Stimulated activated CD4-positive, alpha-beta T cell treated with anti-CD3 and anti-CD28 coated beads, TNF-alpha, amount 100 ng/mL, for 48 hours (primary cell): ENCODE data around the gene NDUFS2.
A peak's percentile ranks its signal among the peaks of the same experiment; 100 is the strongest.

Experiments used
- DNase-seq, 3 donors: peaks; one replicate each; pipeline ENCODE4 v3.0.0-alpha.2; 2020; ENCODE audit warnings: low read depth in 3 of 3

Gene NDUFS2

DNA sequence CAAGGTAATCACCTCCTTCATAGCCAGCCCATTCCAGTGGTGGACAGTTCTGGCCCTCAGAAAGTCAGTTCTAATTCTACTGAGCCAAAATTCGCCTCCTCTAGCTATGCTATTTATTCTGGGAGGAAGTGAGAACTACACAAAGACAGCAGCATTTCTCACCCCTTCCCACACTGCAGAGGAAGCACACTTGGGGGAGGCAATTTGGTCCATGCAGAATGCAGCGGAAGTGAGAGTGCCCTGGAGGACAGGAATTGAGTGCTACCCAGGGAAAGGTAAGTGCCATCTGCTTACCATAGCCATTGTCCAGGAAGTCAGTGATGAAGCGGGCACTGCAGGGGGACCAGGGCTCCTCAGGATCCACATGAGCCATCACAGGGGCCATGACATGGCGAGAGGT, 7.0 kb upstream of the NDUFS2 start:
- no peak for DNase-seq

GRCh38 chr1:161196111-161196510, 6.1 kb upstream of the NDUFS2 start:
- no peak for DNase-seq

GRCh38 chr1:161196521-161197451, 5.4 kb upstream of the NDUFS2 start:
- DNase-seq = no peak

DNA sequence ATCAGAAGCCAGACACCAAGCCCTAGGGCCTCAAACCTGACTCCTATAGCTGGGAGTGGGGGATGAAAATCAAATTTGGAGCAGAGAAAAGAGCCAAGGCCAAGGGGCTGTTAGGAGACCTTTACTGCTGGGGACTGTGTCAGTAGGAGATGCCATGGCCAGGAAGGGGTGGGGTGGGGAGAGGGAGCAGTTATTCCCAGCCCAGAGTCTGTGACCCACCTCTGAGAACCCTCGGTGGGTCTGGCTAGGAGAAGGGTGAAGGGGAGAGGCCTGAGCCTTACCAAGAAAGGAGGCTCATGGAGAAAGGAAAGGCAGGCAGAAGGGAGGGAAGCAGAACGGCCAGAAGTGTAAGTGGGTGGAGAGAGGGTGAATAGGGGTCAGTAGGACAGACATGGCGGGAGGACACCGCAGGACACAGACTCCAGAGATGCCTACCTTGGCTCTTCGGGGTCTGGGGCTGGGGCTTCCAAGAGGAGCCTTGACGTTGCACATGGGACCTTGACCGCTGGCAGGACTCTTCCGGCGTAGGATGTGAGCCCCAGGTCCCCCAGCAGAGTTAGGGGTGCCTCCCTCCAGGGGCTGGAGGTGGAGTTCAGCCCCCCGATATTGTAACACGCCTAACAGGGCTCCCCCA, 4.5 kb upstream of the NDUFS2 start:
- DNase-seq = no peak

GRCh38 chr1:161198194-161198896, 3.8 kb upstream of the NDUFS2 start:
- no peak for DNase-seq

- no peak for DNase-seq
Measured at GRCh38 chr1:161198897-161199431, 3.2 kb upstream of the NDUFS2 start, which contains the start of gene ADAMTS4. Gene ADAMTS4, minus strand, starts transcription at chr1:161199054. Its CDS starts 427 bp downstream, at chr1:161198627.

GRCh38 chr1:161199506-161200139, 2.5 kb upstream of the NDUFS2 start:
- no peak for DNase-seq

DNA sequence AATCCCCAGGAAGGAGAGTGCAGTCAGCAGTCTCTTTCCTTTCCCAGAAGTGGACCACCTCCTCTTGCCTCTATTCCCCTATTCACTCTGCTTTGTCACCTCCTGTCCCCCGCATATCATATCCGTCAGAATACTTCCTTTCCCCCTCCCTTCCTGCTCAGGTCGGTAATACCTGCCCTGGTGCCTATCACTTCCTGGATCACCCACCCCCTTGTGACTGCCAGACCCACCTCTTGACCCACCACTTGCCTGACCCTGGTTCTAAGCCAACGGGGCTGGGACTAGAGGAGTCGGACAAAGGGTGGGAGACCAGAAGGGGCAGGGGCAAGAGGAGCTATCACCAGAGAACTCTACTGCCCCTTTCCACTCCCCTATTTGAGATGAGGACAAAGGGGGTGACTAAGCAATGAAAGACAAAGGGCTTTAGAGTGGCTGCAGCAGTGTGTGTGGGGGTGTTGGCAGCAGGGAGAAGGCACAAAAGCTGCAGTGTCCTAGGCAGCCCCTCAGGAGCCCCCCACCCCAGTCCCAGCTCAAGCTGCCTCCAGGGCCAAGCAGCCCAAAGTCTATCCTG, 1.7 kb upstream of the NDUFS2 start:
- no peak for DNase-seq

- no peak for DNase-seq
Measured at GRCh38 chr1:161200992-161201835, 953 bp upstream of the NDUFS2 start.

DNA sequence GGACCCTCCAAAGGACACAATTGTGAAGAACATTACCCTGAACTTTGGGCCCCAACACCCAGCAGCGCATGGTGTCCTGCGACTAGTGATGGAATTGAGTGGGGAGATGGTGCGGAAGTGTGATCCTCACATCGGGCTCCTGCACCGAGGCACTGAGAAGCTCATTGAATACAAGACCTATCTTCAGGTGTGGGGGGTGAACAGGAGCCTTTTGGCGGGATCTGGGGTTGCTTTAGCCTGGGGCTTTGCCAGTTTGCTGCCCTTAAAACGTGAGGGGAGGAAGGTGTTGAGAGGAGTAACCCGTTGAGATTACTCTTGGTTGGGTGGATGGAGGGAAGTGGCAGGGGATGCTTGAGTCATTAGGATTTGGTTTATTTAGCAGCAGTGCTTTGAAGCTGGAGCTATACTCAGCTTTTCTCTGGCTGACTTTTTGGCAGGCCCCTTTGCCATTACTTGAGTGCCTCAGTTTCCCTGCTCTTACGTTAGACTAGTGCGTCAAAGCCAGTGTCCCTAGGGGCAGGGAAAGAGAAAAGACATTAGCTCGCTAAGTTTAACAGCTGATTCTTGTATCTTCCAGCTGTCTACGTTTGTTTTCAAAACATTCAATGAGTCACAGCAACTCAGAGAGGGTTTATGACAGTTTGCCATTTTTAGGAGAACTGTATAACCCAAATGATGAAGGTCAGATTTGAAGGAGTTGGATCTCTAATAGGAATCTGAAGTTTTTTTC, 4.4 kb downstream of the NDUFS2 start:
- no peak for DNase-seq

GRCh38 chr1:161207173-161207572, 5.0 kb downstream of the NDUFS2 start:
- DNase-seq = no peak

DNA sequence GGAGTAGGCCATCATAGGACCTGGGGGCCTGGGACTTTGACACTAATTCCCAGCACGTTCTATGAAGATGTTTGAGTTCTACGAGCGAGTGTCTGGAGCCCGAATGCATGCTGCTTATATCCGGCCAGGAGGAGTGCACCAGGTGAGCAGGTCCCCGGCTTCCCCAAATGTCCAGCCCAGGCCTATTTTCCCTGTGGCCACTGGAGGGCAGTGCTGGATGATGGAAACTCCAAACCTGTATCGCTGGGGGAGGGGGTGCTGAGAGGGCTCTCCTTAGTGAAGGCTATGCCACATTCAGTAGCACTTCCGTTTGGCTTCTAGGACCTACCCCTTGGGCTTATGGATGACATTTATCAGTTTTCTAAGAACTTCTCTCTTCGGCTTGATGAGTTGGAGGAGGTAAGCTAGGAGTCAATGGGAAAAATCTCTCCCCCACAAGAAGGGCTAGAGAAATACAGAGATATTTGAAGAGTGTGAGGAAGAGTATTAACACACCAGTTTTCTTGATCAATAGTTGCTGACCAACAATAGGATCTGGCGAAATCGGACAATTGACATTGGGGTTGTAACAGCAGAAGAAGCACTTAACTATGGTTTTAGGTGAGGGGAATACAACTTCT, 7.7 kb downstream of the NDUFS2 start:
- DNase-seq = peak; percentile 50 to 71 (median 59)

DNA sequence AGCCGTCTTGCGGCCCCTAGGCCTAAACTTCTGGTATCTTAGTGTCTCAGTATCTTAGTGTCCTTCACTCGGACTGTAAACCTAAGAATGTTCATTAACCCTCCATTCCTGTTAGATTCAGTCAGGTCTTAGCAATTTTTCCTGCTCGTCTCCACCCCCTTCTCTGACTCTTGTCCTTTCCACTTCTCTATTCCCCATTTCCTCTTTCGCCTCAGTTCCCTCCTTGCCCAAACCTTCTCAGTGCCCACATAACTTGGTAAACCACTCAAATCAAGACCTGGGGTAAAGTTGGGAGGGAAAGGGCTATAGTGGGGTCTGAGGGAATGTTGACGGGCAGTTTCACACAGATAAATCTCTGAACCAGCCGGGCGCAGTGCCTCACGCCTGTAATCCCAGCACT, 12.2 kb downstream of the NDUFS2 start:
- no peak for DNase-seq

GRCh38 chr1:161215076-161215475, 12.9 kb downstream of the NDUFS2 start, which contains the start of gene FCER1G:
Gene FCER1G, plus strand, starts transcription at chr1:161215295. Its CDS starts 27 bp downstream, at chr1:161215322.
- no peak for DNase-seq

DNA sequence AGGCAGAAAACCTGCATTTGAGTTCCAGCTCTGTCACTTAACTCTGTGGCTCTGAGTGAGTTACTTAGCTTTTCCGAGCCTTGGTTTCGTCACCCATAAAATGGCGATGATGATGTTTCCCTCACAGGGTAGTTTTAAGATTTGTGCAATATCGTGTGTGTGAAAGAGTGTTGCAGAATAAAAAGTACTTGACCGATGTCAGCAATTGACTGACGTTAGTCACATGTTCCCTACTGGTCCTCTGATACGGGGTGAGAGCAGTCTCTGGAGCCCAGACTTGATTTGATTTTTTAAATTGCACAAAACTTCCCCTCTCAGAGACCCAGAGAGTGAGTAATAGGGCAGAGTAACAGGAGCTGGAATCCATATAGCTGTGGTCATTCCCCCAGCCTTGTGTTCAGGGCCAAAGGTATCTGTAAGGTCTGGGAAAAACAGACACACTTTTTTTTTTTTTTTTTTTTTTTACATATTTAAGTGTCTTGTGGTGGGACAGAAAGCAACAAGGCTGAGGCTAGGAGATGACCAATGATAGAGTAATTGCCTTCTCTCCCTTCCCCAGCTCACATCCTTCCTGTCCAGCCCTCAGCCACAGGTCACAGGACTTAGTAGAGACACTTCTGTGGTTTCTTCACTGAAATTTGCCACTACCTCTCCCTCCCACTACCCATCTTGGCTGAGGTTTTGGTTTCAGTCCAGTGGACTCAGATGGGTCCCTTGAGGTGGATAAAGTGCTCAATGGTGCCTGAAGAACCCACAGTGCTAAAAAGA, 15.0 kb downstream of the NDUFS2 start:
- DNase-seq = no peak

DNA sequence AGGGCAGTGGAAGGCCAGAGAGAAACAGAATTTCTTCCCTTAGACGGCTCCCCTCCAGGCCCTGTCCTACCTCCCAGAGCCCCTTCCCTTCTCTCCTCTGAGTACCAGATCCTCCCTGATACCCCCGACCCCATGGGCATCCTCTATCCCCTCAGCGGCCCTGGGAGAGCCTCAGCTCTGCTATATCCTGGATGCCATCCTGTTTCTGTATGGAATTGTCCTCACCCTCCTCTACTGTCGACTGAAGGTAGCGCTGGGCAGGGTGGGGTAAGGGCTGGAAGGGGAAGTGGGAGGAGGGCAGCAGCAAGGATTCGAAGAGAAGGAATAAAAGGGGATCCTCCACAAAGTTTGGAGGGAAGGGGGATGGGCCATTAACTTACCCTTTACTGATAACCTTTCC, 15.7 kb downstream of the NDUFS2 start:
- no peak for DNase-seq

DNA sequence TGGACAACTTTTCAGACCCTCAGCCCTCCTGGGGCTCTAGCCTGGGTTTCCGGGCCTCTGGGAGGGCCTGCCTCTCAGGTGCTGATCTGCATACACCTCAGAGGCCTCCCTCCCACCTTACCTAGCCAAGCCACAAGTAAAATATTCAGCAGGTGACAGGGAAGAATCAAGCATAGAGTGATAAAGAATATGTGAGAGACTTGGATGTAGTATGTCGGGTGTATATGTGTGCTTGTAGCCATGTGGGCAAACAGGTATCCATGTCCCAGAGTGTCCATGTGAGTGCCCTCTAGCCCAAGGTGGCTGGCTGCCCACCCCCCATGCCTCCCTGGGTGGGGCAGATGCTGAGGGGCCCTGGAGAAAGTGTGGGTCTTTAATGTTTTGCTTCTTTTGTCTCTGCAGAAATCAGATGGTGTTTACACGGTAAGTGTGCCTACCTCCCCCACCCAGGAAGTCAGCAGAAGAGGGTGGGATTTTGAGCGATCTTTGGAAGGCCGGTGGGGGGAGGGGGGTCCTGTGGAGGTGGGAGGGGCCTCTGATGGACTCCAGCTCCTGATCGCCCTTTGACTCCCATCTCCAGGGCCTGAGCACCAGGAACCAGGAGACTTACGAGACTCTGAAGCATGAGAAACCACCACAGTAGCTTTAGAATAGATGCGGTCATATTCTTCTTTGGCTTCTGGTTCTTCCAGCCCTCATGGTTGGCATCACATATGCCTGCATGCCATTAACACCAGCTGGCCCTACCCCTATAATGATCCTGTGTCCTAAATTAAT, 16.3 kb downstream of the NDUFS2 start:
- no peak for DNase-seq
